ENCODE measurements around the gene PCBP3. TPM values are rescaled to one million over a fixed set of nuclear protein-coding genes. Genes with fewer than 3 reads are reported as not detected.

The PCBP3 gene
- total and polyA plus RNA-seq, 2 of the 8 experiments (the other 6 are each of a cell fraction or from before 2014, with no cell fraction given): 3.5 to 6.3 TPM

DNA sequence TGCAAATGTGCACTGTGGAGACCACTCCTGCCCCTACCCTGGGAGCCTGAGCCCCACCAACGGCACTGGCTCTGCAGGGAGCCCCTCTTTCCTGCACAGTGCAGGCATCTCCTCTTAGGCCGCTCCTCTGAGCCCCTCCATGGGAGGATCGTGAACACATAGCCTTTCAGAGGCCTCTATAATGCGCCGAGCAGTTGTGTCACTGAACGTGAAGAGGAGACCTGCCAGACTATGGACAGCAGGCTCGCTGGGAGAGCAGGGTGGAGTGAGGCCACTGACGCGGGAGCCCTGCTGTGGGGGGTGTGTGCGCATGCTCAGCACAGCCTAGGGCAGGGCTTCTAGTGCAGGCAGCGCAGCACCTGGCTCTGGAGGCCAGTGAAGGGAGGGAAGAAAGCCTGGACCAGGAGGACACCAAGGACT is 186.7 kb downstream of the PCBP3 start:
- Histone ChIP-seq H3K23me2 (ENCODE audit: low read depth, low read length) (no peaks in the 10 kb centered on the region), H3K4me3 (ENCODE audit: extremely low read depth in 1 of 4, insufficient read depth in 2 of 4, low read depth in 3 of 4, low read length in 4 of 4) (no peak overlapping the region), H2AK5ac (ENCODE audit: low read depth, low read length) (no peak overlapping the region), H2BK5ac (ENCODE audit: low read depth, low read length) (0 out of 2 replicates have a peak overlapping the region, but pooled peaks have one; percentile 35), H3K27me3 (replicated peaks in 1 of 4; ENCODE audit: control insufficient read depth in 3 of 4, extremely low read depth in 1 of 4, insufficient read depth in 3 of 4, low read length in 3 of 4) (no peaks in the 10 kb centered on the region), H3K4me1 (replicated peaks in 1 of 4; ENCODE audit: control insufficient read depth in 3 of 4, insufficient read depth in 4 of 4, low read length in 3 of 4) (peaks cover 0 to 2% (median 0%) of the 10 kb centered on the region in 4 experiments; a peak in 1 of 7 replicates), H3K36me3 (ENCODE audit: control insufficient read depth in 2 of 4, insufficient read depth in 4 of 4, low read length in 3 of 4) (no peaks in the 10 kb centered on the region), H2BK120ac (replicated peaks; ENCODE audit: low read depth, low read length) (no peak overlapping the region), H4K20me1 (replicated peaks in 1 of 2; ENCODE audit: control insufficient read depth in 1 of 2, insufficient read depth in 2 of 2, low read length in 2 of 2) (no peaks in the 10 kb centered on the region), H2BK15ac (ENCODE audit: low read length) (no peak overlapping the region), H2AFZ (ENCODE audit: low read length) (no peak overlapping the region), H2BK12ac (ENCODE audit: low read depth, low read length) (no peak overlapping the region), H2BK20ac (ENCODE audit: low read length) (no peak overlapping the region), H4K91ac (replicated peaks; ENCODE audit: insufficient read length, low read length) (no peak overlapping the region), H3K9me3 (ENCODE audit: insufficient read depth in 2 of 2, low read depth in 1 of 2, low read length in 1 of 2) (no peaks in the 10 kb centered on the region), H3K23ac (ENCODE audit: insufficient read length) (no peak overlapping the region), H3K4me2 (ENCODE audit: insufficient read depth in 1 of 2, low read depth in 2 of 2, low read length in 2 of 2) (no peak overlapping the region), H4K8ac (ENCODE audit: extremely low read depth, insufficient read depth, low read length) (no peak overlapping the region), H3K27ac (ENCODE audit: low read depth, low read length) (no peak overlapping the region), H3K14ac (ENCODE audit: insufficient read length) (no peak overlapping the region), H3K9ac (replicated peaks in 1 of 4; ENCODE audit: extremely low read depth in 1 of 4, low read depth in 3 of 4, low read length in 3 of 4) (no peak overlapping the region), H3K56ac (replicated peaks; ENCODE audit: insufficient read length, low read depth, low read length) (no peak overlapping the region), H3K18ac (ENCODE audit: extremely low read depth, low read length) (no peak overlapping the region), H3K79me1 (ENCODE audit: low read depth, low read length) (no peaks in the 10 kb centered on the region), H3K4ac (replicated peaks; ENCODE audit: insufficient read length, low read depth, low read length) (no peak overlapping the region), H3K79me2 (ENCODE audit: control insufficient read depth in 1 of 2, insufficient read depth in 2 of 2, low read length in 2 of 2) (no peaks in the 10 kb centered on the region), H4K5ac (ENCODE audit: insufficient read length, low read depth, low read length) (no peak overlapping the region)
- WGBS, 2 experiments (ENCODE audit: extremely low coverage in 1 of 2, insufficient coverage in 1 of 2, insufficient read length in 1 of 2, insufficient replicate concordance in 2 of 2, low coverage in 1 of 2, low lambda C conversion rate in 2 of 2, missing lambda C conversion rate in 1 of 2): 83% methylated on average over 11 of the region's 11 CpGs; no CpG with 5 or more reads in 1 of the 2 experiments
- FAIRE-seq: no peak
- peak in 1 of 2 experiments; percentile 44 for DNase-seq (ENCODE audit: low read depth in 1 of 2, low spot score in 2 of 2)
- POLR2A ChIA-PET (ENCODE audit: partially characterized antibody): no interaction called here
- CTCF ChIA-PET (ENCODE audit: partially characterized antibody): interaction anchor here (2.3 kb wide), 1 partner anchor 10 kb away, joined by 6 read pairs; no protein-coding TSS in a partner anchor
- TF ChIP-seq ZNF274 (IDR thresholded peaks at IDR 0.05; ENCODE audit: borderline replicate concordance, extremely low read depth, low read length): no peak
- no peak for TF ChIP-seq TEAD4 (IDR thresholded peaks at IDR 0.05; ENCODE audit: low read depth, low read length)
- TF ChIP-seq SP4 (IDR thresholded peaks at IDR 0.05; ENCODE audit: low read length): no peak
- no peak for TF ChIP-seq SP2 (IDR thresholded peaks at IDR 0.05; ENCODE audit: low read length)
- TF ChIP-seq POLR2AphosphoS5 (IDR thresholded peaks at IDR 0.05; ENCODE audit: low read depth, low read length): no peak
- no peak for TF ChIP-seq CHD1 (IDR thresholded peaks at IDR 0.05; ENCODE audit: low read depth, low read length)
- TF ChIP-seq EZH2 (IDR thresholded peaks at IDR 0.05; ENCODE audit: low read depth, low read length, severe bottlenecking): no peak
- TF ChIP-seq SAP30 (IDR thresholded peaks at IDR 0.05; ENCODE audit: insufficient read depth, insufficient replicate concordance, low read length): no peak
- no peak for TF ChIP-seq TAF7 (optimal IDR thresholded peaks at IDR 0.05; ENCODE audit: borderline replicate concordance, low read depth, low read length)
- TF ChIP-seq CTBP2 (IDR thresholded peaks at IDR 0.05; ENCODE audit: borderline replicate concordance, insufficient read depth, insufficient read length, low read length): no peak
- no peak for TF ChIP-seq POU5F1 (IDR thresholded peaks at IDR 0.05; ENCODE audit: low read depth, low read length)
- no peak for TF ChIP-seq SRF (IDR thresholded peaks at IDR 0.05; ENCODE audit: low read depth, low read length)
- no peak for TF ChIP-seq SIN3A (conservative IDR thresholded peaks at IDR 0.05 in 1 of 2, IDR thresholded peaks at IDR 0.05 in 1 of 2; ENCODE audit: low read depth in 1 of 2, low read length in 2 of 2)
- no peak for TF ChIP-seq TBP (IDR thresholded peaks at IDR 0.05; ENCODE audit: low read depth, low read length)
- TF ChIP-seq NRF1 (IDR thresholded peaks at IDR 0.05; ENCODE audit: low read depth, low read length): no peak
